ENCODE data around the gene GMFB. TPM values are rescaled to one million over a fixed set of nuclear protein-coding genes. Genes with fewer than 3 reads are reported as not detected.

Gene GMFB
- polyA plus RNA-seq, 12 donors = 36.2 to 73.8 (median 59.1) TPM; not detected in 1

DNA sequence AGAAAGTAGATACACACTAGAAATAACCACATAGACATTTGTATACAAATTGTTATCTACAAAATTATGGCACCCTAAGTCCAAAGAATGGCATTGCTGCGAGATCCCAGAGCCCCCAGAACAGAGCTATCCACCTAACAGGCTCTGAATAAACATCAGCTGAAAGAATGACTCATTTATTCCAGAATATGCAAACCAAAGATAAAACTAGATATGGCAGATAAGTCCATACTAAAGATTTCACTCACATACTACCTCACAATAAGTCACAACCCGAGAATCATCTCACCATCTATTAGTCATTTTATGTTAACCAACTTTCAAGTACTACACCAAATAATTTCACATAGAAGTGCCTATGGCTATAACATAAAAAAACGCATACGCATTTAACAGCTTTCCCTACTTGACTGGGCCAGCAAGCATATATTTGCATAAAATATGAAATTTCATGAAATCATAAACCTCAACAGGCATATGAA lies 53.2 kb downstream of the GMFB start:
- no peak for DNase-seq

- no peak for DNase-seq
Measured at GRCh38 chr14:54428527-54428926, 60.3 kb downstream of the GMFB start.

GRCh38 chr14:54427871-54428270 lies 60.9 kb downstream of the GMFB start:
- DNase-seq = no peak

GRCh38 chr14:54425537-54426274 lies 63.1 kb downstream of the GMFB start:
- DNase-seq = no peak

- DNase-seq = no peak
Measured at GRCh38 chr14:54425068-54425467, 63.7 kb downstream of the GMFB start.

Other genes with a start within 250 kb of the GMFB start
- gene CDKN3, start 92.0 kb downstream of the GMFB start, polyA plus RNA-seq (ENCODE audit: insufficient read length in 12 of 12) = 10 to 100 TPM in 11 of 12 donors, not detected in 1; 26.1 to 41.2 (median 35.4) TPM
- gene CNIH1, start 47.6 kb downstream of the GMFB start, polyA plus RNA-seq (ENCODE audit: insufficient read length in 12 of 12) = 100 to 1,000 TPM in 11 of 12 donors, not detected in 1; 107 to 226 (median 197) TPM
- 10 to 100 TPM in 10 of 12 donors, 1 to 10 TPM in 1, not detected in 1; 8.9 to 23.7 (median 17.4) TPM for gene CGRRF1, start 20.9 kb upstream of the GMFB start, polyA plus RNA-seq (ENCODE audit: insufficient read length in 12 of 12)
- gene SAMD4A, start 78.1 kb upstream of the GMFB start, polyA plus RNA-seq (ENCODE audit: insufficient read length in 12 of 12) = 10 to 100 TPM in 11 of 12 donors, not detected in 1; 47.4 to 74.9 (median 63.3) TPM

Measured in muscle of arm (tissue), 12 donors.